ENCODE measurements around the gene SF3B1. TPM values are rescaled to one million over a fixed set of nuclear protein-coding genes. Genes with fewer than 3 reads are reported as not detected.

SF3B1 gene
- total RNA-seq, 2 experiments from 2014 or later: 498 to 529 TPM

GRCh38 chr2:197461057-197461456 is 26.2 kb upstream of the SF3B1 start:
- Histone ChIP-seq H3K27me3 (ENCODE audit: control insufficient read depth in 1 of 2, insufficient read depth in 2 of 2, low read length in 2 of 2) (no peaks in the 10 kb centered on the region), H3K4me1 (ENCODE audit: insufficient read depth, low read length) (peaks cover 9% of the 10 kb centered on the region), H3K27ac (ENCODE audit: low read depth in 1 of 2, low read length in 2 of 2) (no peak overlapping the region), H3K9me3 (ENCODE audit: control insufficient read depth in 1 of 2, insufficient read depth in 1 of 2, low read length in 2 of 2) (no peaks in the 10 kb centered on the region), H3K36me3 (ENCODE audit: insufficient read depth, low read length) (peaks cover 61% of the 10 kb centered on the region), H3K4me3 (ENCODE audit: low read length) (no peak overlapping the region)
- ATAC-seq (ENCODE audit: poor library complexity): no peak
- no peak for TF ChIP-seq CTCF (IDR thresholded peaks at IDR 0.05)
- no peaks in the 10 kb centered on the region for H3K9me3 Mint-ChIP-seq
- peaks cover 43% of the 10 kb centered on the region for H3K4me1 Mint-ChIP-seq (ENCODE audit: low read depth)
- H3K36me3 Mint-ChIP-seq (ENCODE audit: low read depth): peaks cover 72% of the 10 kb centered on the region
- DNase-seq: no peak
- intact Hi-C loops (cut with DNase I, micrococcal nuclease): loop anchor here (5.0 kb wide), 1 partner anchor 34 kb away; no protein-coding TSS in a partner anchor
- ChIA-PET POLR2A (interaction anchor here (1.0 kb wide), 1 partner anchor 26 kb away, joined by 3 read pairs; the partner anchor contains the start of gene SF3B1), CTCF (interaction anchor here (1.3 kb wide), 1 partner anchor 82 kb away, joined by 3 read pairs; no protein-coding TSS in a partner anchor)
- H3K4me3 Mint-ChIP-seq: no peak overlapping the region
- H3K27me3 Mint-ChIP-seq: no peaks in the 10 kb centered on the region
- H3K27ac Mint-ChIP-seq: no peak overlapping the region

GRCh38 chr2:197460649-197461048 is 25.8 kb upstream of the SF3B1 start:
- H3K27ac Mint-ChIP-seq: no peak overlapping the region
- H3K9me3 ChIP-seq (ENCODE audit: control insufficient read depth in 1 of 2, insufficient read depth in 1 of 2, low read length in 2 of 2): no peaks in the 10 kb centered on the region
- H3K4me1 ChIP-seq (ENCODE audit: insufficient read depth, low read length): peaks cover 14% of the 10 kb centered on the region
- no peak overlapping the region for H3K4me3 ChIP-seq (ENCODE audit: low read length)
- DNase-seq: no peak
- no peaks in the 10 kb centered on the region for H3K27me3 Mint-ChIP-seq
- ATAC-seq (ENCODE audit: poor library complexity): no peak
- peaks cover 68% of the 10 kb centered on the region for H3K36me3 Mint-ChIP-seq (ENCODE audit: low read depth)
- no peak overlapping the region for H3K4me3 Mint-ChIP-seq
- intact Hi-C loops (cut with DNase I, micrococcal nuclease): loop anchor here (5.0 kb wide), 1 partner anchor 33 kb away; no protein-coding TSS in a partner anchor
- no peak for TF ChIP-seq CTCF (IDR thresholded peaks at IDR 0.05)
- CTCF ChIA-PET: interaction anchor here (1.3 kb wide), 1 partner anchor 82 kb away, joined by 3 read pairs; no protein-coding TSS in a partner anchor
- H3K27ac ChIP-seq (ENCODE audit: low read depth in 1 of 2, low read length in 2 of 2): no peak overlapping the region
- H3K4me1 Mint-ChIP-seq (ENCODE audit: low read depth): peaks cover 45% of the 10 kb centered on the region
- POLR2A ChIA-PET: interaction anchor here (1.0 to 1.2 kb wide), 3 partner anchors 9 to 51 kb away, joined by 3 to 4 read pairs (median 3); partner anchors contain the start of gene SF3B1
- H3K27me3 ChIP-seq (ENCODE audit: control insufficient read depth in 1 of 2, insufficient read depth in 2 of 2, low read length in 2 of 2): no peaks in the 10 kb centered on the region
- H3K9me3 Mint-ChIP-seq: no peaks in the 10 kb centered on the region
- peaks cover 58% of the 10 kb centered on the region for H3K36me3 ChIP-seq (ENCODE audit: insufficient read depth, low read length)

GRCh38 chr2:197455428-197455827 is 20.6 kb upstream of the SF3B1 start:
- peaks cover 44% of the 10 kb centered on the region for H3K36me3 Mint-ChIP-seq (ENCODE audit: low read depth)
- H3K4me3 Mint-ChIP-seq: peak overlapping the region; percentile 78
- ChIA-PET CTCF (interaction anchor here (0.9 to 1.2 kb wide), 2 partner anchors 13 to 264 kb away, joined by 3 to 4 read pairs; no protein-coding TSS in a partner anchor), POLR2A (interaction anchor here (1.0 to 1.9 kb wide), 3 partner anchors 21 to 61 kb away, joined by 3 to 7 read pairs (median 3); partner anchors contain the start of genes HSPD1, HSPE1 and SF3B1)
- peaks cover 32% of the 10 kb centered on the region for H3K4me1 ChIP-seq (ENCODE audit: insufficient read depth, low read length)
- no peaks in the 10 kb centered on the region for H3K9me3 ChIP-seq (ENCODE audit: control insufficient read depth in 1 of 2, insufficient read depth in 1 of 2, low read length in 2 of 2)
- H3K4me3 ChIP-seq (ENCODE audit: low read length): no peak overlapping the region
- DNase-seq (no peak), ATAC-seq (ENCODE audit: poor library complexity) (no peak)
- TF ChIP-seq CTCF (IDR thresholded peaks at IDR 0.05): no peak
- H3K9me3 Mint-ChIP-seq: no peaks in the 10 kb centered on the region
- peaks cover 21% of the 10 kb centered on the region for H3K36me3 ChIP-seq (ENCODE audit: insufficient read depth, low read length)
- peak overlapping the region; percentile 100 for H3K27ac Mint-ChIP-seq
- H3K27me3 Mint-ChIP-seq: no peaks in the 10 kb centered on the region
- peak overlapping the region in 1 of 2 donors; percentile 11 for H3K27ac ChIP-seq (ENCODE audit: low read depth in 1 of 2, low read length in 2 of 2)
- H3K27me3 ChIP-seq (ENCODE audit: control insufficient read depth in 1 of 2, insufficient read depth in 2 of 2, low read length in 2 of 2): no peaks in the 10 kb centered on the region
- intact Hi-C loops (cut with DNase I, micrococcal nuclease): loop anchor here in 1 of 2 experiments (2.0 kb wide), 1 partner anchor 245 kb away; no protein-coding TSS in a partner anchor
- H3K4me1 Mint-ChIP-seq (ENCODE audit: low read depth): peaks cover 66% of the 10 kb centered on the region

Measured in CD4-positive, alpha-beta T cell (primary cell).